Measurements from ENCODE around the gene TSLP.

Gene TSLP

DNA sequence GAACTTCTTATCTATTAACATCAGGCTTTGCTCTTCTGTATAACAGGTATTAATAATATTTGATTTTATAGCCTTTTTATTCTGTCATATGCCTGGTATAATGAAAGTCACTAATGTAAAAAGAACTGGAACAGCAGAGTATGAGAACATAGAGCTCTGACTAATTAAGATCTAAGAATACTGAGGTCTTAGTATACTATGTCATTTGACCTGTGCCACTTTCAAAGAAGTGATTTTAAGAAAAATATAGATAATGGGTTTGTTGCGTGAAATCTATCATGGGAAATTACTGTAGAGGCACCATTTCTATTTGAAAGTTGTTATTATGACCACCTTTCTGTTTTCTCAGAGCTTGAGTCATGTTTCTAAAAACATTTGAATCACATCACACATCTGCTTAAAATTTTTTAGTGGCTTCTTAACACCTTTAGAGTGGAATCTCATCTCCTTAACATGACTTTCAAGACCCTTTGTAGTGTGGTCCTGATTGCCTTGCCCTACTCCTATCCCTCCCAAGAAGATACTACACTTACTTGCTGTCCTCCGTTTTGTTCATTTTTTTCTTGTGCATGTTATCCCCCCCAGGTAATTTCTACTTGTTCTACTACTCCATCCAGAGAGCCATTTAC is 34.9 kb downstream of the TSLP start:
- Histone ChIP-seq H3K27me3 (ENCODE audit: insufficient read depth, low read length, poor library complexity) (no peaks in the 10 kb centered on the region), H3K9ac (ENCODE audit: low read depth, low read length) (no peak overlapping the region), H3K36me3 (ENCODE audit: insufficient read depth, low read length) (peaks cover 99% of the 10 kb centered on the region), H3K9me3 (ENCODE audit: insufficient read depth, low read length, severe bottlenecking) (no peaks in the 10 kb centered on the region), H3K79me2 (ENCODE audit: insufficient read depth, low read length) (no peaks in the 10 kb centered on the region), H3K4me2 (ENCODE audit: insufficient read depth, low read length) (no peak overlapping the region), H3K4me3 (ENCODE audit: low read depth in 1 of 2, low read length in 2 of 2) (no peak overlapping the region), H2AFZ (ENCODE audit: low read depth, low read length) (no peak overlapping the region), H4K20me1 (ENCODE audit: insufficient read depth, low read length) (0 out of 2 replicates have a peak, but pooled peaks cover 3% of the 10 kb centered on the region), H3K27ac (ENCODE audit: low read length) (no peak overlapping the region), H3K4me1 (ENCODE audit: insufficient read depth, low read length) (no peaks in the 10 kb centered on the region)
- no peak for TF ChIP-seq CTCF (IDR thresholded peaks at IDR 0.05; ENCODE audit: borderline replicate concordance, extremely low read depth, low read length, poor library complexity, severe bottlenecking)
- ATAC-seq (ENCODE audit: insufficient read depth, low read depth) = no peak
- no peak for DNase-seq

- Histone ChIP-seq H3K36me3 (ENCODE audit: insufficient read depth, low read length) (peaks cover 96% of the 10 kb centered on the region), H3K9ac (ENCODE audit: low read depth, low read length) (no peak overlapping the region), H4K20me1 (ENCODE audit: insufficient read depth, low read length) (0 out of 2 replicates have a peak, but pooled peaks cover 2% of the 10 kb centered on the region), H2AFZ (ENCODE audit: low read depth, low read length) (no peak overlapping the region), H3K4me1 (ENCODE audit: insufficient read depth, low read length) (no peaks in the 10 kb centered on the region), H3K4me2 (ENCODE audit: insufficient read depth, low read length) (no peak overlapping the region), H3K27me3 (ENCODE audit: insufficient read depth, low read length, poor library complexity) (no peaks in the 10 kb centered on the region), H3K4me3 (ENCODE audit: low read depth in 1 of 2, low read length in 2 of 2) (no peak overlapping the region), H3K79me2 (ENCODE audit: insufficient read depth, low read length) (no peaks in the 10 kb centered on the region), H3K9me3 (ENCODE audit: insufficient read depth, low read length, severe bottlenecking) (no peaks in the 10 kb centered on the region), H3K27ac (ENCODE audit: low read length) (no peak overlapping the region)
- no peak for DNase-seq
- ATAC-seq (ENCODE audit: insufficient read depth, low read depth) = no peak
- TF ChIP-seq CTCF (IDR thresholded peaks at IDR 0.05; ENCODE audit: borderline replicate concordance, extremely low read depth, low read length, poor library complexity, severe bottlenecking) (no peak), EZH2 (IDR thresholded peaks at IDR 0.05; ENCODE audit: borderline replicate concordance, low read depth, low read length, severe bottlenecking) (no peak)
Observed at GRCh38 chr5:111107371-111107770, 35.9 kb downstream of the TSLP start.

- H3K4me3 ChIP-seq (ENCODE audit: low read depth in 1 of 2, low read length in 2 of 2) = no peak overlapping the region
- H3K9ac ChIP-seq (ENCODE audit: low read depth, low read length) = no peak overlapping the region
- TF ChIP-seq CTCF (IDR thresholded peaks at IDR 0.05; ENCODE audit: borderline replicate concordance, extremely low read depth, low read length, poor library complexity, severe bottlenecking) (no peak), EZH2 (IDR thresholded peaks at IDR 0.05; ENCODE audit: borderline replicate concordance, low read depth, low read length, severe bottlenecking) (no peak)
- no peaks in the 10 kb centered on the region for H3K79me2 ChIP-seq (ENCODE audit: insufficient read depth, low read length)
- no peak for DNase-seq
- H2AFZ ChIP-seq (ENCODE audit: low read depth, low read length) = no peak overlapping the region
- no peaks in the 10 kb centered on the region for H3K27me3 ChIP-seq (ENCODE audit: insufficient read depth, low read length, poor library complexity)
- ATAC-seq (ENCODE audit: insufficient read depth, low read depth) = no peak
- H3K9me3 ChIP-seq (ENCODE audit: insufficient read depth, low read length, severe bottlenecking) = no peaks in the 10 kb centered on the region
- peaks cover 82% of the 10 kb centered on the region for H3K36me3 ChIP-seq (ENCODE audit: insufficient read depth, low read length)
- no peaks in the 10 kb centered on the region for H3K4me1 ChIP-seq (ENCODE audit: insufficient read depth, low read length)
- H3K27ac ChIP-seq (ENCODE audit: low read length) = no peak overlapping the region
- no peak overlapping the region for H3K4me2 ChIP-seq (ENCODE audit: insufficient read depth, low read length)
- H4K20me1 ChIP-seq (ENCODE audit: insufficient read depth, low read length) = no peaks in the 10 kb centered on the region
Observed at GRCh38 chr5:111111956-111112355, 40.4 kb downstream of the TSLP start.
